RWPE2 (cell line): Measurements from ENCODE around the gene FLNC.

ENCODE experiments used
- ATAC-seq: fragments of 200-7000 bp; cut with Tn5 transposase; 3 replicates; pipeline ENCODE4 v1.9.1; 2021; ENCODE audit warnings: low read depth
- DNase-seq: peaks from one replicate; pipeline ENCODE4 v3.0.0-alpha.2; 2020; ENCODE audit warnings: low spot score
- H3K27ac ChIP-seq: fragments of 450-650 bp; 2 replicates; pipeline ENCODE4 v1.5.1; 2017; ENCODE audit warnings: mild to moderate bottlenecking; ENCODE audit not compliant: poor library complexity, severe bottlenecking
- H3K27me3 ChIP-seq: fragments of 250-450 bp; sonication (Bioruptor Pico); 2 replicates; pipeline ENCODE4 v1.5.1; 2021; ENCODE audit warnings: mild to moderate bottlenecking, moderate library complexity; ENCODE audit not compliant: insufficient read depth, poor library complexity, severe bottlenecking
- H3K36me3 ChIP-seq: fragments of 250-450 bp; sonication (Bioruptor Pico); 2 replicates; pipeline ENCODE4 v1.5.1; 2020; ENCODE audit warnings: low read depth, mild to moderate bottlenecking, moderate library complexity
- H3K4me1 ChIP-seq: fragments of 250-450 bp; sonication (Bioruptor Pico); 2 replicates; pipeline ENCODE4 v1.5.1; 2021; ENCODE audit warnings: mild to moderate bottlenecking, moderate library complexity; ENCODE audit not compliant: insufficient read depth, poor library complexity, severe bottlenecking
- H3K4me3 ChIP-seq: fragments of 250-450 bp; sonication (Bioruptor Pico); 2 replicates; pipeline ENCODE4 v1.5.1; 2021; ENCODE audit warnings: mild to moderate bottlenecking, moderate library complexity; ENCODE audit not compliant: severe bottlenecking
- H3K9me3 ChIP-seq: fragments of 250-450 bp; sonication (Bioruptor Pico); 2 replicates; pipeline ENCODE4 v1.5.1; 2021; ENCODE audit warnings: mild to moderate bottlenecking, moderate library complexity; ENCODE audit not compliant: severe bottlenecking
- CTCF ChIP-seq: fragments of 450-650 bp; IDR thresholded peaks from one replicate; pipeline ENCODE4 v1.5.1; 2017; ENCODE audit warnings: mild to moderate bottlenecking, moderate library complexity; ENCODE audit not compliant: poor library complexity, severe bottlenecking

FLNC gene

GRCh38 chr7:128858380-128859231 lies 28.4 kb downstream of the FLNC start:
- Histone ChIP-seq H3K9me3 (no peaks in the 10 kb centered on the region), H3K4me3 (no peak overlapping the region), H3K36me3 (no peaks in the 10 kb centered on the region), H3K27ac (no peak overlapping the region), H3K4me1 (peaks cover under 1% of the 10 kb centered on the region), H3K27me3 (no peaks in the 10 kb centered on the region)
- ATAC-seq (no peak), DNase-seq (no peak)
- no peak for TF ChIP-seq CTCF

- ATAC-seq (no peak), DNase-seq (no peak)
- Histone ChIP-seq H3K27me3 (no peaks in the 10 kb centered on the region), H3K4me1 (peaks cover 5% of the 10 kb centered on the region), H3K4me3 (no peak overlapping the region), H3K27ac (no peak overlapping the region), H3K9me3 (no peaks in the 10 kb centered on the region), H3K36me3 (no peaks in the 10 kb centered on the region; the same call in 1 of the 2 replicates)
- no peak for TF ChIP-seq CTCF
Measured at GRCh38 chr7:128859232-128860157, 29.3 kb downstream of the FLNC start.

- Histone ChIP-seq H3K27me3 (no peaks in the 10 kb centered on the region), H3K36me3 (peaks cover 6% of the 10 kb centered on the region), H3K27ac (no peak overlapping the region)
Measured at GRCh38 chr7:128860158-128861073, 30.2 kb downstream of the FLNC start.

More at GRCh38 chr7:128860158-128861073, 30.2 kb downstream of the FLNC start:
- TF ChIP-seq CTCF: no peak
- Histone ChIP-seq H3K4me1 (peaks cover 5% of the 10 kb centered on the region), H3K9me3 (no peaks in the 10 kb centered on the region), H3K4me3 (no peak overlapping the region)
- ATAC-seq (no peak), DNase-seq (no peak)
